Measurements from ENCODE around the gene ATG13.

The ATG13 gene

DNA sequence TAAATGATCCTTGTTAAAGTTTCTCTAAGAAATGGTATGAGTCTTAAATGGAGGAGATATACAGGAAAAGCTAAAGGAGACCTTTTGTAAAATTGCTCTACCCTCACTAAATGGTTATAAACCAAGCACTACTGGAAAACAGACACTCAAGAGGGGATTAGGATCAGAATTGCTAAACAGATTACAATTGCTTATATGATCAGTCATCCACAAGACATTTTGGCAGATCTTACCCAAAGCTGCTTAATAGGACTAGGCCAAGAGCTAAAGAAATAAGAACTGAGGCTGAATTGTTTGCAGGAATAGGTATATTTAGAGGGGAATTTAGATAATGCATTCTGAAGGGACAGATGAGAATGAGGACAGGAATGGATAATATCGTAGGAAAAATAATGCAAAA, 9.8 kb upstream of the ATG13 start:
- DNase-seq (ENCODE audit: low read depth in 2 of 2): no peak

DNA sequence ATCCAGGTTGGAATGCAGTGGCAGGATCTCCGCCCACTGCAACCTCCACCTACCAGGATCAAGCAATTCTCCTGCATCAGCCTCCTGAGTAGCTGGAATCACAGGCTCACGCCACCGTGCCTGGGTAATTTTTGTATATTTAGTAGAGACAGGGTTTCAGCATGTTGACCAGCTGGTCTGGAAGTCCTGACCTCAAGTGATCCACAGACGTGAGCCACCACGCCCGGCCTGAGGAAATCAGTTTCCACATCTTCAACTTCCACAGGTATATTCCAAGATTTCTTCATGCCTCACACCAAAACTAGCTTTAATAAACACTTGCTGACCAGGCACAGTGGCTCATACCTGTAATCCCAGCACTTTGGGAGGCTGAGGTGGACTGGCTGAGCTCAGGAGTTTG, 8.0 kb upstream of the ATG13 start:
- DNase-seq (ENCODE audit: low read depth in 2 of 2): no peak

DNA sequence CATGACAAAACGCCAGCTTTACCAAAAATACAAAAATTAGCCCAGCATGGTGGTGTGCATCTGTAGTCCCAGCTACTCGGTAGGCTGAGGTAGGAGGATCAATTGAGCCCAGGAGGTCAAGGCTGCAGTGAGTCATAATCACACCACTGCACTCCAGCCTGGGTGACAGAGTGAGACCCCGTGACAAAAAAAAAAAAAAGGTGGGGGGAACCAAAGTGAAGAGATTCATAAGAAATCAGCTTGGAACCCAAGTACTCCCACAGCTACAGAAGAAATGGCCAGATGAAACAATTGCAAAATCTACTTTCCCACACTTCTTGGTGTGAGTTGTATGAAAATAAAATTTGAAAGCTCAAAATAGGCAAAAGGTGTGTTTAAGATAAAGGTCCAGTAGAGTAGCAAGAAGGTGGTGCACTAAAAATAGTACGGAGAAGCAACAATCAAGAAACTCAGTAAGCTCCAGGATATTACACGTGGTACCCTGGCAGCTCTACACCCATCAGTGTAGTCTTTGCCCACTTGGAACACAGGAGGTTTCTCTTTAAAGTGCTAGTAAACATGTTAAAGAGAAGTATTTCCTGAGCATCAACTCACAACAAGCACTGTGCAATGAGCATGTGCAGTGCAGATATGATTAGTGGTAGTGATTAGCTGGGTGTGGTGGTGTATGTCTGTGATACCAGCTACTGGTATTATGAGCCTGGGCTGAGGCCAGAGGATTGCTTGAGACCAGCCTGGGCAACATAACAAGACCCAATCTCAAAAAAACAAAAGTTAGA, 5.6 kb upstream of the ATG13 start:
- DNase-seq (ENCODE audit: low read depth in 2 of 2): no peak

DNA sequence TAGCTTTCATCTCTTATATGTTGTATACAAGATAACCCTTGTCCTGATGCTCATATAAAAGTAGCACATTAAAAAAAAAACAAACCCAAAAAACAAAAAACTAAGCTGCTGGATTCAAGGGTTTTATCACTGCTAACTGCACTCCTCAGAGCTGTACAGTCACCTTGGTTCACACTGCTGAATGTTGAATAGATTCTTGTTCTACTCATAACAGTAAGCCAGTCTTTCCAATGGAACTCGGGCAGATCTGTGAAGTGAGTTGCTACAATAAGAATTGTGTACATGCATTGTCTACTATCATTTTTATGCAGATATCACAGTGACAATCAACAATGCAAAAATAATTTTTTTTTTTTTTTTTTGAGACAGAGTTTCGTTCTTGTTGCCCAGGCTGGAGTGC, 5.0 kb upstream of the ATG13 start:
- DNase-seq (ENCODE audit: low read depth in 2 of 2): no peak

DNA sequence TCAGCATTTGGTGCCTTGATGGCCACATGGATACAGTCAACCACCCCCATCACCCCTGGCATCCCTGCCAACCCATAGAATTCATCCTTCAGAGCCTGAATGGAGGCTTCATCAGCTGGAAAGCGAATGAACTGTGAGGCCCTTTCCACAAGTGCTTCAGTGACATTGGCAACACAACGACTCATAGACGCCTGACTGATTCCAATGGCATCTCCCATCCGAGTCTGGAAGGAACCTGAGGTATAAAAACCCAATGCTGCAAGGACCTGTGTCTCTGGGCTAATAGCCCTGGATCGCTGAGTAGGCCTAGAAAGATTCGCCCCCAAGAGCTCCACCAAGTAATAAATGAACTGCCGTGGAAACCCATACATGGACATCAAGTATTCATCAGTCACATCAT, 1.6 kb upstream of the ATG13 start:
- DNase-seq (ENCODE audit: low read depth in 2 of 2): no peak

DNA sequence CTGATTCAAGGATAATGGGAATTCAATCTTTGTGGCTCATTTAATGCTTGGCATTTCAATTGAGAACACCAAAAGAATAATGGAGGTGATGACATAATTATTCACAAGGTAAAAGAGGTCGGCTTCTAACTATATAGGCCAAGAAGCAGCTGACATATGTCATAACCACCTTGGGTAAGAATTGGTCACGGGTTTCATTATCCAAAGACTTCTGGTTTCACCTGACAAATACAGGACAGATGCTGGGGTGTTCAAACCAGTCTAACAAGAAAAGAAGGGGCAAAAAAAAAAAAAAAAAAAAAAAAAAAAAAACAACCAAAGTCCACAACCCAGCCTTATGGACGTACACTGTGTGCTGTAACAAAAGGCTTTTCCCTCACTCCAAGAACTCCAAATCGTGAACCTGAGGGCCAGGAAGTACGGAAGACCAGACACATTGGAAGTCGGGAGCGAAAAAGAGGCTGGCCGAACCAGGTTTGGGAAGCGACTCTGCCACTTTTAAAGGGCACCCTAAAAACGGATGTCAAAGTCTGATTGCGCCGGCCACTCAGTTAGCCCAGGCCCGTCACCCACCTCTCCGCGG, 711 bp upstream of the ATG13 start:
- DNase-seq (ENCODE audit: low read depth in 2 of 2): no peak

DNA sequence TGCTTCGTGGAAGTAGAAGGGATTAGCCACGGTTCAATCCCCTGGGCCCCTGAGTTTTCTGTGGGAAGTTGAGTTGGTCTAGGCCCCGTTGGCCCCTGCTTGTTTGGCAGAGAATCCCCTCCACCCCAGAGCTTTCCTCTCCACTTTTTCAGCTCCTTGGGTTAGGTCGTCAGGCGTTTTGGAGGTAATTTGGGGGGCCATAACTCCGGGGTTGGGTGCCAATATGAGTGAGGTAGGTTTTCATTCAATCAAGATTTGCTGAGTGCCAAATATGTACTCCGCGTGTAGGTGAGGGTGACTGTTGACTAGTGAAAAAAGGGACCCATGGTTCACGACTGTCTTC, 590 bp downstream of the ATG13 start:
- no peak for DNase-seq (ENCODE audit: low read depth in 2 of 2)

DNA sequence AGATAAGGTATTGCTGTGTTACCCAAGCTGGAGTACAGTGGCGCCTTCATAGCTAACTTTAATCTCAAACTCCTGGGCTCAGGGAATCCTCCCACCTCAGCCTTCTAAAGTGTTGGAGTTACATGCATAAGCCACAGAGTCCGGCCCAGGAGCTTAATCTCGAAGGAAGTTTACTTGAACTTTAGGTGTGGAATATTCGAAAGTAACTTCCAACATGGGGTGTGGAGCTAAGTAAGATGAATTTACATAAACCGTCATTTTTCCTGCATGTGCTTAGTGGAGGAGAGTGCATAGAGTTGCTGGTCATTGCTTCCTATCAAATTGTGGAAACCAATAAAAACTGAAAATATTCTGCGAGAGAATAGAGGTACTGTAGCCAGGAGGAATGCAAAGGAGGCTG, 1.5 kb downstream of the ATG13 start:
- DNase-seq (ENCODE audit: low read depth in 2 of 2): no peak

DNA sequence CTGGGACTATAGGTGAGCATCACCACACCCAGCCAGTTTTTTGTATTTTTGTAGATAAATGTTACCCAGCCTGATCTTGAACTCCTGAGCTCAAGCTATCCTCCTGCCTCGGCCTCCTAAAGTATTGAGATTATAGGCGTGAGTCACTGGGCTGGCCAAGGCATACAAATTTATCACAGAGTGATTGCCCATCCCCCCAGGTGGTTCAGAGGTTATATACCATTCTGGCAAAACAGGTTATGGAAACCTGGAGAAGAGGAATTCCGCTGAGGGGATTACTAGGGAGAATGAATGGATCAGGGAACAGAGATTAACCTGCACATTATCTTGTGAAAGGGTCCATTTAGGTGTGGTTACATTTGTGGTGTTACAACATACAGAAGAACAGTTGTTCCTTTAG, 8.1 kb downstream of the ATG13 start:
- no peak for DNase-seq (ENCODE audit: low read depth in 2 of 2)

DNA sequence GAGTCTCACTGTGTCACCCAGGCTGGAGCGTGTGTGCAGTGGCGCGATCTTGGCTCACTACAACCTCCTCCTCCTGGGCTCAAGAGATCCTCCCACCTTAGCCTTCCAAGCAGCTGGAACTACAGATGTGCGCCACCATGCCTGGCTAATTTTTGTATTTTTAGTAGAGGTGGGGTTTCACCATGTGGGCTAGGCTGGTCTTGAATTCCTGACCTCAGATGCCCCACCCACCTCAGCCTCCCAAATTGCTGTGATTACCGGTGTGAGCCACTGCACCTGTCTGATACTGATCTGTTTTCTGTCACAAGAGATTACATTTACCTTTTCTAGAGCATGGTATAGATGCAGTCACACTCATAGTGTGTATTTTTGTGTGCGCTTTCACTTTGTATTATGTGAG, 11.6 kb downstream of the ATG13 start:
- DNase-seq (ENCODE audit: low read depth in 2 of 2): no peak

DNA sequence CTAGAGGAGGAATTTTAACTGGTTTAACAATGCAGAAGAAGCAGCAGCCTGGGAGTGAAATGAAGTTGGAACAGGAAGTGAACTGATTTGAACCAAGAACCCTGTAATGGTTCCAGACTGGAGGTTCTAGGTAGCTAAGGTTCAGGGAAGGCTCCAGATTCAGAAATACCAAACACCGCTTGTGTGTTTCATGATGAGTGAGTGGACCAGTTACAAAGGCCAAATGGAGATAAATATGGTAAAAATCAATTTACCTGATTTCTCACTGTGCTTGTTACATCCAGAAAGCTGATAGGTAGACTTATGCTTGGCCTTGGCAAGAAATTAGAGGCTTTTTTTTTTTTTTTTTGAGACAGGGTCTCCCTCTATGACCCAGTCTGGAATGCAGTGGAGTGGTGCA, 12.9 kb downstream of the ATG13 start:
- DNase-seq (ENCODE audit: low read depth in 2 of 2): no peak

DNA sequence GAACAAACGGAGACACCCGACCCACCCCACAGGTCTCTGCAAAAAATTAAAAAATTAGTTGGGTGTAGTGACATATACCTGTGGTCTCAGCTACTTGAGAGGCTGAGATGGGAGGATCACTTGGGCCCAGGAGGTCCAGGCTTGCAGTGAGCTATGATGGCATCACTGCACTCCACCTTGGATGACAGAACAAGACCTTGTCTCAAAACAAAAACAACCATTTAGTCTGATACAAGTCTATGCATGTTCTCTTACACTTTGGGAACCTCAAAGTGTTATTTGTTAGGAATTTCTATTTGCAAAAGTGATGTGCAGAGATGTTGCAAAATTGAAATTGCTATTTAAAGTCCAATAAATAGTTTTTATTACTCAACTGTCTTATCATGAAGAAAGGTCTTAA, 14.3 kb downstream of the ATG13 start:
- DNase-seq (ENCODE audit: low read depth in 2 of 2): no peak

DNA sequence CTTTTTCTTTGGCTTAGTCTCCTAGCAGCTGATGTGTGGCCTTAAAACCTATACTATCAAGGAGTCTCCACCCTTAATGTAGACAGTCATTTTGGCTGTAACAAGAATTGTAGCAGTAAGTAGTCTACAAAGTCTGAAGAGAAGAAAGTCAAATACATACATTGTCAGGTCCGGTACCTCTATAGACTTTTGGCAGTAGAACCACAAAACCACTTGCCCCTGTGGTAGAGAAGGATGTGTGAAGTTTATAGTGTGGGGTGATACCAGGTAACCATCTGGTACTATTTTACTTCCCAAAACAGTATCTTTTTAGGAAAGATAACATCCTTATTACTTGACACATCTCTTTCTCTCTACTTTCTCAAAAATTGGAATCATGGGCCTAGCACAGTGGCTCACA, 15.1 kb downstream of the ATG13 start:
- no peak for DNase-seq (ENCODE audit: low read depth in 2 of 2)

DNA sequence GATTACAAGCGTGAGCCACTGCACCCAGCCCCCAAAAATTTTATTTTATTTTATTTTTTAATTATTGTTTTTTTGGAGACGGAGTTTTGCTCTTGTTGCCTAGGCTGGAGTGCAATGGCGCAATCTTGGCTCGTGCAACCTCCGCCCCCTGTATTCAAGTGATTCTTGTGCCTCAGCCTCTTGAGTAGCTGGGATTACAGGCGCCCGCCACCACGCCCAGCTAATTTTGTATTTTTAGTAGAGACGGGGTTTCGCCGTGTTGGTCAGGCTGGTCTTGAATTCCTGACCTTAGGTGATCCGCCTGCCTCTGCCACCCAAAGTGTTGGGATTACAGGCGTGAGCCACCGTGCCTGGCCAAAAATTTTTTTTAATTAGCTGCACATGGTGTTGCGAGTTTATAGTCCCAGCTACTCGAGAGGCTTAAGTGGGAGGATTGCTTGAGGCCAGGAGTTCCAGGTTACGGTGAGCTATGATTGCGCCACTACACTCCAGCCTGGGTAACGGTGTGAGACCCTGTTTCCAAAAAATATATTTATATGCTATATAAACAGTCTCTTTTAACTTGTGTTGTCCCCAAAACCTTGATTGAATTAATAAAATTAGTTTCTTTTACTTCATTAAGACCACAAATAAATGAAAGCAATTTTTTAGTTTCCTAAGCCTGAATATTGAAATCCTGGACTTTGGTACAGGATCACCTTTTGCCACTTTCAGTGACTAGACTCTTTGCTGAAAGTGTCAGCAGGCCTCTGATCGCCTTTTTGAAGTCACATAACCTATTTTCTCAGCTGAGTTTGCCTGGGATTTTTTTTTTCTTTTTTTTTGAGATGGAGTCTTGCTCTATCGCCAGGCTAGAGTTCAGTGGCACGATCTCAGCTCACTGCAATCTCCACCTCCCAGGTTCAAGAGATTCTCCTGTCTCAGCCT, 16.2 kb downstream of the ATG13 start:
- DNase-seq (ENCODE audit: low read depth in 2 of 2): no peak

DNA sequence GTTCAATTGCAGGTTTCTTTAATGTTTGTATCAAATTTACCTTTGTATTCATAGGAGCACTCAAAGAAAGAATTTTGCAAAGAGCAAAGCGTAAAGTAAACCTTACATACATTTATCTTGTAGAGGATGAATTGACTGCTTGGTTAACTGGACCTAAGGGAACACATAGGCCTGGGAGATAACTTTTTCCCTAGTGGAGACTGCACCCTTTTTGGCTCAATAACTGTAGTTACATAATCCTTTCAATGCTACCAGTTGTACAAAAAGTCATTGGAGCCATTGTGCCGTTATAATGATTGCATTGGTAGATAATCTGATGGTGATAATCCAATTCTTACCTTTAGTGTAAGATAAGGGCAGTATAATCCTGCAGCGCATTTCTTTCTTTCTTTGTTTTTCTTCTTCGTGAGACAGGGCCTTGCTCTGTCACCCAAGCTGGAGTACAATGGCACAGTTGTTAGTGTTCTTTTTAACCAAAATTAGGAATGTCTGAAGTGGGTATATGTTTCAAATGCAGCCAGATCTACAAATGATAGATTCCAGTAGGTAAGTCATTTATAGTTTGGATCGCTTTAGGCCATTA, 18.3 kb downstream of the ATG13 start:
- no peak for DNase-seq (ENCODE audit: low read depth in 2 of 2)

DNA sequence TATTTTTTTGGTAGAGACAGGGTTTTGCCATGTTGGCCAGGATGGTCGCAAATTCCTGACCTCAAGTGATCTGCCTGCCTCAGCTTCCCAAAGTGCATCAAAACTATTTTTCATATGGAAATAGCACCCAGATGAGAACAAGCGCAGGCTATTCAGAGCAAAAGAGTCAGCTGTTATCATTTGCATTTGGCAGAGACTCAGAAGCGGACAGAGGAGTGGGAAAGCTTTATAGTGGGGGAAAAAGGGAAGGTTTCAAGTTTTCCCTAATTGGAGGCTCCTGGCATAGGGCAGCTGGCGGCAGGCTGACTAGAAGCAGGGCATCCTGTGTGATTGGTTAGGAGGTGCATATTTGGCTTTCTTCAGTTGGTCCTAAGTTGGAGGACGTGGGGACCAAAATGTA, 20.2 kb downstream of the ATG13 start:
- DNase-seq (ENCODE audit: low read depth in 2 of 2): no peak

DNA sequence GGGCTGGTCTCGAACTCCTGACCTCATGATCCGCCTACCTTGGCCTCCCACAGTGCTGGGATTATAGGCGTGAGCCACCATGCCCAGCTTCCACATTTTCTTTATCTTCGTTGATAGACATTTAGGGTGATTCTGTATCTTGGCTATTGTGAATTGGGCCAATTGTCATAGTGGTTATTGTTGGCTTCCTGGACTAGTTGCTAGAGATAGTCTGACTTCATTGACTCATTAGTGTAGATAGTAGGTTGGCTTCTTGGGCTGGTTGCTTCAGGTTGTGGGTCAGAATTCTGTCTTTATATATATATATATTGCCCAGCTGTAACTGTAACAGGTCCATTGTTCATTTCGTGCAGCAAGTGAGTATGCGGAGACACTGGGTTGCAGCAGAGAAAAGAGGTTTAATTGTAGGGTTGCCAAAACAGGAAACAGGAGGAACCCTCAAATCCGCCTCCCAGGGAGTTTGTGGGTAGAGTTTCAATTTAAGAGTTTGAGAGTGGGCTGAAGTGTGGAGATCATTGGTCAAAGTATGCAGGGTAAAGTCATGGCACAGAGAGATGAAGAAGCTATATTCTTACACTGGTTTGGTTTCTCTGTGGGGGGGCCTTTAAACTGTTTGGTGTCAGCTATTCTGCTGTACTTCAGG, 22.0 kb downstream of the ATG13 start:
- no peak for DNase-seq (ENCODE audit: low read depth in 2 of 2)

DNA sequence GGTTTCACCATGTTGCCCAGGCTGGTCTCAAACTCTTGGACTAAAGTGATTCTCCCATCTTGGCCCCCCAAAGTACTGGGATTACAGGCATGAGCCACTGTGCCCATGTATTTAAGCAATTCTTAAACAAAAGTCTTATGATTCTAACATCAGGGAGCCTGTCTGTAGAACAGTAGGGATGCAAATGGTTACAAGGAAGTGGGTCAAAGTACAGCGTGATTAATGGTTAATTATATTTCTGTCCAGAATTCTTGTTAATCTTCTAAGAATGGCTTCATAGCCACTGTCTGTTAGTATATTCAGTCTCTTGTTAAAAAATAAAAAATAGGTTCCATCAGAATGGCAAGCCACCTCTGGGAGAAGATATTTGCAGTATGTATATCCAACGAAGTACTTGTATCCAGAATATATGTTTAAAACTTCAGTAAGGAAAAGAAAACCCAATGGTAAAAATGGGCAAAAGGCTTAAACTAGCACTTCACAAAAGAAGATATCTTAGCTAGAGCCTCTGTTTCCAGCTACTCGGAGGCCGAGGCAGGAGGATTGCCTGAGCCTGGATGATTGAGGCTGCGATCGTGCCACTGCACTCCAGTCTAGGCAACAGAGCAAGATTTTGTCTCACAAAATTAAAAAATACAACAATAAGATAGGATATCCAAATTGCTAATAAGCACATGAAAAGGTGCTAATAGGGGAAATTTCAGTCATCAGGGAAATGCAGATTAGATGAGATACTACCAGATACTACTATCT, 22.9 kb downstream of the ATG13 start:
- no peak for DNase-seq (ENCODE audit: low read depth in 2 of 2)

DNA sequence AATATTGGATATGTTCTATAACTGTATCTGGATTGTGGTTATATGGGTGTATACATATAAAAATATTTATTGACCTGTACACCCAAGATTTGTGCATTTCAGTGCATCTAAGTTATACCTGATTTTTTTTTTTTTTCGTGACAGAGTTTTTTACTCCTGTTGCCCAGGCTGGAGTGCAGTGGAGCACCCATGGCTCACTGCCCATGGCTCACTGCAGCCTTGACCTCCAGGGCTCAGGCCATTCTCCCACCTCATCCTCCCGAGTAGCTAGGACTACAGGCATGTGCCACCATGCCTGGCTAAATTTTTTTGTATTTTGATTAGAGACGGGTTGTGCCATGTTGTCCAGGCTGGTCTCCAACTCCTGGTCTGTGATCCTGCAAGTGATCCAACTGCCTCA, 24.3 kb downstream of the ATG13 start:
- DNase-seq (ENCODE audit: low read depth in 2 of 2): no peak

DNA sequence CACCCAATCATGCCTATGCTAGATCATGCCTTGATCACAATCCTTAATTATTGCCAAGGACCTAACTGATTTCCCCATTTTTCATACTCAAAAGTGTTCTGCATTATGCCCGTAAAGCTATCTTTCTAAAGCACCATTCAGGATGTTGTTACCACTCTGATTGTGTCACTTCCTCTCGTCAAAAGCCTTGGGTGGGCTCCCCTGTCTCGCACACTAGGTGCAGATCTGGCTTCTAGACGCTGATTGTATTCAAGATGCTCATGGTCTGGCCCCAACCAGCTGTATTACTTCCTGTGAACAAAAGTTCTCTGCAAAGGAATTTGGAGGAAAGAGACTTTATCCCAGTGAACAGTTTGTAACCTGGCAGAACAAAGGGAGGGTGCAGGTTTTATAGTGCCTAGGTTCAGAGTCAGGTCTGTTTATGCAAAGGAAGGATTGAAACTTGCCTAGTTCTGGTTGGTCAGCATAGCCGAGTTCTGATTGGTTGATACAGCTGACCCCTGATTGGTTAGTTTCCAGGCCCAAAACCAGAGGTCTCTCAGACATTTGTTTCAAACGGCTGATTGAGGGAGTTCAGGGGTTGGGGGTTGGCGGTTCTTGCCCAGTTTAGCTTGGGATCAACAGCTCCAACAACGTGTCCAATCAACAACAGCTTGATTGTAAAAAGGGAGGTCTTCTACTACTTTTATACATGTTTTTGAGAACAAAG, 25.4 kb downstream of the ATG13 start:
- no peak for DNase-seq (ENCODE audit: low read depth in 2 of 2)

DNA sequence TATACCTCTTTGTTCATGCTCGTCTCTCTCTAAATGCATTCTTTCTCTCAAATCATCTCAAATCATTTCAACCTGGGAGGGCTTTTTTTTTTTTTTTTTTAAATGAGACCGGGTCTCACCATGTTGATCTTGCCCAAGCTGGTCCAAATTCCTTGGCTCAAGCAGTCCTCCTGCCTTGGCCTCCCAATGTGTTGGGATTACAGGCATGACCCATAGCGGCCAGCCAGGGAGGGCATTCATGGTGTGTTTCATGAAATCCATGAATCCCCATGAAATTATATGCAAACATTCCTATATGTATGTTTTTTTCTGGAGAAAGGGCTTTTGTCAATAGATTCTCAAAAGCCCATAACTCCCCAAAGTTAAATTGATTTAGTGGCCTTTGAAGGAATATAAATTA, 26.2 kb downstream of the ATG13 start:
- DNase-seq (ENCODE audit: low read depth in 2 of 2): no peak

Data from stimulated activated CD4-positive, alpha-beta T cell treated with anti-CD3 and anti-CD28 coated beads, Interleukin-4, amount 100 ng/mL, for 48 hours (primary cell).